A673 (cell line): Measurements from ENCODE around the gene SUCLG2. TPM values are rescaled to one million over a fixed set of nuclear protein-coding genes. Genes with fewer than 3 reads are reported as not detected.

Source experiments
- BruUV-seq: library from RNA; stranded (reverse); fragments of 400-500 nt; replicated peaks from 2 replicates; lab custom pipeline; 2021; lab: Mats Ljungman, UMichigan
- CTCF ChIA-PET: fragments of 300-600 bp; sonication (Branson Sonifier 250); formaldehyde crosslinking; loops from one replicate; lab custom pipeline; 2022; ENCODE audit warnings: antibody characterized with exemption; lab: Charles Lee
- POLR2A ChIA-PET: fragments of 300-600 bp; sonication (Branson Sonifier 250); formaldehyde crosslinking; loops from one replicate; lab custom pipeline; 2022; ENCODE audit warnings: antibody characterized with exemption; ENCODE audit not compliant: low non-redundant PET; lab: Charles Lee
- DNase-seq: peaks from one replicate; pipeline ENCODE4 v3.0.0-alpha.2; 2015; ENCODE audit warnings: low spot score
- H3K27ac ChIP-seq: fragments of 200-600 bp; sonication (generic); 2 replicates; pipeline ENCODE4 v1.5.1; 2016; ENCODE audit warnings: mixed run types, low read depth, mild to moderate bottlenecking, mixed read lengths, antibody characterized with exemption, low read length; ENCODE audit not compliant: poor library complexity, severe bottlenecking
- H3K27me3 ChIP-seq: fragments of 200-600 bp; sonication (generic); replicated peaks from 2 replicates; pipeline ENCODE4 v1.6.1; 2017; ENCODE audit warnings: mixed run types, low read depth, mild to moderate bottlenecking, mixed read lengths, antibody characterized with exemption, low read length; ENCODE audit not compliant: insufficient read depth, poor library complexity
- H3K36me3 ChIP-seq: fragments of 200-600 bp; sonication (generic); 2 replicates; pipeline ENCODE4 v1.6.1; 2016; ENCODE audit warnings: mixed run types, mild to moderate bottlenecking, mixed read lengths, antibody characterized with exemption, low read length; ENCODE audit not compliant: insufficient read depth, poor library complexity, severe bottlenecking
- H3K4me1 ChIP-seq: fragments of 200-600 bp; sonication (generic); 2 replicates; pipeline ENCODE4 v1.6.1; 2017; ENCODE audit warnings: mixed run types, mild to moderate bottlenecking, mixed read lengths, antibody characterized with exemption, low read length; ENCODE audit not compliant: insufficient read depth, poor library complexity, severe bottlenecking
- H3K4me3 ChIP-seq: fragments of 200-600 bp; sonication (generic); 2 replicates; pipeline ENCODE4 v1.5.1; 2016; ENCODE audit warnings: low read depth, mixed run types, mild to moderate bottlenecking, mixed read lengths, low read length; ENCODE audit not compliant: poor library complexity, severe bottlenecking
- H3K9me3 ChIP-seq: fragments of 200-600 bp; sonication (generic); 2 replicates; pipeline ENCODE4 v1.6.1; 2016; ENCODE audit warnings: mixed run types, low read depth, mild to moderate bottlenecking, mixed read lengths, antibody characterized with exemption, low read length; ENCODE audit not compliant: poor library complexity, severe bottlenecking
- EZH2 ChIP-seq: fragments of 200-600 bp; sonication (generic); IDR thresholded peaks from 2 replicates; pipeline ENCODE4 v1.6.1; 2017; ENCODE audit warnings: borderline replicate concordance, low read depth, mild to moderate bottlenecking, mixed read lengths, antibody characterized with exemption, low read length; ENCODE audit not compliant: poor library complexity, severe bottlenecking
- intact Hi-C: fragments of 100-400 bp; cut with micrococcal nuclease; formaldehyde crosslinking; loops from one replicate; pipeline ENCODE4 v1.10.0; 2022; ENCODE audit not compliant: unreplicated experiment
- total RNA-seq: library from RNA; stranded (reverse); gene quantifications from 2 replicates; pipeline ENCODE4 v1.2.3, GENCODE V29; 2021
- TF ChIP-seq, protein P1 (sequence below): fragments of 300-800, 200-600 bp; sonication (generic); conservative IDR thresholded peaks from 2 replicates; pipeline ENCODE4 v1.5.1; 2017; ENCODE audit warnings: low read depth, mild to moderate bottlenecking, antibody characterized with exemption, low read length, moderate library complexity, mixed read lengths

SUCLG2 gene
- total RNA-seq, 1 experiment from 2014 or later: 7.4 TPM

DNA sequence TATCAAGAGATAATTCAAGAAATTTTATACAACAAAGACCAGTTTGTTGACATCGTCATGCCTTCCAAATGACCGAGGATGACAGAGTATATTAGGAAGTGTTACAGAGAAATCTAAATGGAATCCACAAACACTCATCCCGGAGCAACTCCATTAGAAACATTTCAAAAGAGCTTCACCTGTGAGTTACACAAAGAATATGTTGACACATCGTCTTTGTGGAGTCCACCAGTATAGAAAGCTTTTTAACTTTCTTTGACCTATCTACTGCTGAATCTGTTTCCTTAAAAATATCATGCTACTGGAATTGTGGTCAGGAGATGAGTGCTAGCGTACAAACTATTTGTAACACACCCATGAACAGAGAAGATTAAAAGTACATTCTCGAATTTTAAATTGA is 130.4 kb downstream of the SUCLG2 start:
- TF ChIP-seq, protein P1, sequence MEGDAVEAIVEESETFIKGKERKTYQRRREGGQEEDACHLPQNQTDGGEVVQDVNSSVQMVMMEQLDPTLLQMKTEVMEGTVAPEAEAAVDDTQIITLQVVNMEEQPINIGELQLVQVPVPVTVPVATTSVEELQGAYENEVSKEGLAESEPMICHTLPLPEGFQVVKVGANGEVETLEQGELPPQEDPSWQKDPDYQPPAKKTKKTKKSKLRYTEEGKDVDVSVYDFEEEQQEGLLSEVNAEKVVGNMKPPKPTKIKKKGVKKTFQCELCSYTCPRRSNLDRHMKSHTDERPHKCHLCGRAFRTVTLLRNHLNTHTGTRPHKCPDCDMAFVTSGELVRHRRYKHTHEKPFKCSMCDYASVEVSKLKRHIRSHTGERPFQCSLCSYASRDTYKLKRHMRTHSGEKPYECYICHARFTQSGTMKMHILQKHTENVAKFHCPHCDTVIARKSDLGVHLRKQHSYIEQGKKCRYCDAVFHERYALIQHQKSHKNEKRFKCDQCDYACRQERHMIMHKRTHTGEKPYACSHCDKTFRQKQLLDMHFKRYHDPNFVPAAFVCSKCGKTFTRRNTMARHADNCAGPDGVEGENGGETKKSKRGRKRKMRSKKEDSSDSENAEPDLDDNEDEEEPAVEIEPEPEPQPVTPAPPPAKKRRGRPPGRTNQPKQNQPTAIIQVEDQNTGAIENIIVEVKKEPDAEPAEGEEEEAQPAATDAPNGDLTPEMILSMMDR: no peak
- no peak for TF ChIP-seq EZH2
- Histone ChIP-seq H3K4me1 (no peaks in the 10 kb centered on the region), H3K36me3 (no peaks in the 10 kb centered on the region), H3K27me3 (no peaks in the 10 kb centered on the region), H3K27ac (no peak overlapping the region), H3K4me3 (no peak overlapping the region), H3K9me3 (no peaks in the 10 kb centered on the region)
- ChIA-PET CTCF (no interaction called here), POLR2A (no interaction called here)
- no peak for DNase-seq
- BruUV-seq: no TSS peak
- intact Hi-C loops: no loop called here

DNA sequence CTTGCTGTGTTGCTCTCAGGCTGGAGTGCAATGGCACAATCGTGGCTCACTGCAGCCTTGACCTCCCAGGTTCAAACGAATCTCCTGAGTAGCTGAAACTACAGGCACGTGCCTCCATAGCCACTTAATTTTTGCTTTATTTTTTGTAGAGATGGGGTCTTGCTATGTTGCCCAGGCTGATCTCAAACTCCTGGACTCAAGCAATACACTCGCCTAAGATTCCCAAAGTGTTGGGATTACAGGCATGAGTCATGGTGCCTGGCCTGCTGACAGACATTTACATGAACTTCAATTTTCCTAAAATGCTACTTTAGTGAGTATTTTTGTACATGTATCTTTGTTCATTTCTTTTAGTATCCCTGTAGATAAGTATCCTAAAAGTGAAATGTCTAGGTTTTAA is 132.3 kb downstream of the SUCLG2 start:
- Histone ChIP-seq H3K27me3 (no peaks in the 10 kb centered on the region), H3K4me3 (no peak overlapping the region), H3K4me1 (no peaks in the 10 kb centered on the region), H3K9me3 (no peaks in the 10 kb centered on the region), H3K27ac (no peak overlapping the region), H3K36me3 (no peaks in the 10 kb centered on the region)
- BruUV-seq: no TSS peak
- intact Hi-C loops: no loop called here
- CTCF ChIA-PET: no interaction called here
- DNase-seq: no peak
- POLR2A ChIA-PET: no interaction called here
- TF ChIP-seq EZH2: no peak

DNA sequence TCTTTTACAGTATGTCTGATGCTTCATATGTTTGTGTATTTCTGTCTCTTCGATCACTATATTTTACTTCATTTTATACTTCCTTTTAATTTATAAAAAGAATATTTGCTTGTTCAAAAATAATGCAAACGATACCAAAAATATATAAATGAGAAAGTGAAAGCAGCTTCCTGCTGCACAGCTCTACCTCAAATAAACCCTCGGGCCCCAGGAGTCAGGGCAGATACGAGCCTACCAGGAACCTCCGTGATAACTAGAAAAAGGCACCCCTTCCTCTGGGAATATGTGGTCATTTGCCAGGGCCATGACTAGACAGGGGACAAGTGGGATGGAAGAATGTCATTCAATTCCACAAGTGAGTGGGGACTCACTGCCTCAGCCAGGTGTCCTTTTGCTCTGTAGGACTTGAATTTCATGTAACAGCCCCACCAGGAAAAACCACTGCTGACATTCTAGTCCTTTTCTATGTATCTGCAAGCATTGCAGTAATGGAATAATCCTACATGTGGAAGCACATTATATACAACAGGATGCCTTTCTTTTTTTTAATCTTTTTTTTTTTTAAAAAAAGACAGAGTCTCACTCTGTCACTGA is 133.3 kb downstream of the SUCLG2 start:
- H3K27ac ChIP-seq: no peak overlapping the region
- DNase-seq: no peak
- intact Hi-C loops: no loop called here
- no peaks in the 10 kb centered on the region for H3K36me3 ChIP-seq
- no peaks in the 10 kb centered on the region for H3K4me1 ChIP-seq
- TF ChIP-seq EZH2: no peak
- no peaks in the 10 kb centered on the region for H3K9me3 ChIP-seq
- CTCF ChIA-PET: no interaction called here
- no peak overlapping the region for H3K4me3 ChIP-seq
- no TSS peak for BruUV-seq
- POLR2A ChIA-PET: no interaction called here
- H3K27me3 ChIP-seq: no peaks in the 10 kb centered on the region

DNA sequence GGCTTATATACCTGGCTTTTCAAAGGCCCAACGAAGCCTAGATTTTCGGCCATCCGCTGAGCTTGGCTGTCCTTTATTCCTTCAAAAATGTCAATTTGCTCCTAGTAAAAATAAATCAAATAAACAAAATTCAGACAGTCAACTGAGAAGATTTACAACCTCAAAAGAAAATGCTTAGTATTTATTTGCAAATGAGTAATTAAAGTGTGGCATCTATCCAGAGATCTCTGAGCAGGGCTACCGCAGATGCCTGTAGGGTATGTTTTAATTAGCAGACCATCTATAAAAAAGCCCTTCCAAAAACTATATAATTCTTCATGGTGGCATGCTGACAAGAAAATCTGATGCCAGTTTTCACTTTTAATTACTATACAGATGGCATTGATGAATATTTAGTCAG is 136.2 kb downstream of the SUCLG2 start:
- Histone ChIP-seq H3K27ac (no peak overlapping the region), H3K27me3 (no peaks in the 10 kb centered on the region), H3K9me3 (no peaks in the 10 kb centered on the region), H3K4me1 (no peaks in the 10 kb centered on the region), H3K36me3 (no peaks in the 10 kb centered on the region), H3K4me3 (no peak overlapping the region)
- no TSS peak for BruUV-seq
- POLR2A ChIA-PET: no interaction called here
- intact Hi-C loops: no loop called here
- DNase-seq: no peak
- CTCF ChIA-PET: no interaction called here
- TF ChIP-seq EZH2: no peak
- TF ChIP-seq, protein P1: no peak
